Esophagus squamous epithelium (tissue), 5 donors: Measurements from ENCODE around the gene SLC9B2. TPM values are rescaled to one million over a fixed set of nuclear protein-coding genes. Genes with fewer than 3 reads are reported as not detected.

Experiments used
- DNase-seq: peaks from one replicate; lab custom pipeline; 2025; lab: John Stamatoyannopoulos, UW
- H3K27ac ChIP-seq, 4 donors: fragments of 200-600 bp; sonication (generic); one replicate each; pipeline ENCODE4 v1.5.1; 2016 to 2019; ENCODE audit warnings: mild to moderate bottlenecking in 1 of 4
- H3K27me3 ChIP-seq, 4 donors: fragments of 200-600 bp; sonication (generic); 1 replicate in 3 of 4; 2 replicates in 1 of 4; pipeline versions ENCODE4 v1.5.1 to v1.6.0; 2017 to 2021; ENCODE audit warnings: antibody characterized with exemption in 1 of 4
- H3K36me3 ChIP-seq, 3 donors: fragments of 200-600 bp; sonication (generic); one replicate each; pipeline ENCODE4 v1.5.1; 2016 to 2019
- H3K4me1 ChIP-seq, 3 donors: fragments of 200-600 bp; sonication (generic); one replicate each; pipeline ENCODE4 v1.5.1; 2017 to 2019
- H3K4me3 ChIP-seq, 4 donors: fragments of 200-600 bp; sonication (generic); 1 replicate in 3 of 4; 2 replicates in 1 of 4; pipeline ENCODE4 v1.5.1; 2016 to 2019; ENCODE audit warnings: mild to moderate bottlenecking in 2 of 4, moderate library complexity in 1 of 4
- H3K9me3 ChIP-seq, 3 donors: fragments of 200-600 bp; sonication (generic); one replicate each; pipeline ENCODE4 v1.5.1; 2016 to 2019
- POLR2A ChIP-seq, 4 donors: fragments of 450-650 bp; IDR thresholded peaks; one replicate each; pipeline ENCODE4 v1.6.1; 2017; ENCODE audit warnings: antibody characterized with exemption in 4 of 4, mild to moderate bottlenecking in 4 of 4, moderate library complexity in 3 of 4
- WGBS, 2 donors: methylation state at CpG; one replicate each; pipeline ENCODE4 v1.1.5; 2018; 5-methylcytosine and 5-hydroxymethylcytosine counted together
- intact Hi-C: fragments of 100-400 bp; cut with DNase I; formaldehyde crosslinking; loops from one replicate; pipeline ENCODE4 v1.15.0; 2022
- total RNA-seq, 4 donors: library from RNA; depleted of rRNA; stranded (reverse); fragments of >200 nt; gene quantifications; one replicate each; pipeline ENCODE4 v1.1.0, GENCODE V29; 2016
- TF ChIP-seq, protein P1 (sequence below), 6 experiments: fragments of 450-650 bp in 4 of 6; fragments of 200-600 bp in 2 of 6; sonication (generic) in 2 of 6; IDR thresholded peaks; one replicate each; pipeline ENCODE4 v1.5.1; 2016 to 2019; ENCODE audit warnings: antibody characterized with exemption in 6 of 6, mild to moderate bottlenecking in 4 of 6, moderate library complexity in 4 of 6
- donor health status: DM: yes; HTN: yes; CAD: no.

The SLC9B2 gene
- total RNA-seq, 4 donors from 2014 or later = 5.0 to 12.6 (median 8.9) TPM

DNA sequence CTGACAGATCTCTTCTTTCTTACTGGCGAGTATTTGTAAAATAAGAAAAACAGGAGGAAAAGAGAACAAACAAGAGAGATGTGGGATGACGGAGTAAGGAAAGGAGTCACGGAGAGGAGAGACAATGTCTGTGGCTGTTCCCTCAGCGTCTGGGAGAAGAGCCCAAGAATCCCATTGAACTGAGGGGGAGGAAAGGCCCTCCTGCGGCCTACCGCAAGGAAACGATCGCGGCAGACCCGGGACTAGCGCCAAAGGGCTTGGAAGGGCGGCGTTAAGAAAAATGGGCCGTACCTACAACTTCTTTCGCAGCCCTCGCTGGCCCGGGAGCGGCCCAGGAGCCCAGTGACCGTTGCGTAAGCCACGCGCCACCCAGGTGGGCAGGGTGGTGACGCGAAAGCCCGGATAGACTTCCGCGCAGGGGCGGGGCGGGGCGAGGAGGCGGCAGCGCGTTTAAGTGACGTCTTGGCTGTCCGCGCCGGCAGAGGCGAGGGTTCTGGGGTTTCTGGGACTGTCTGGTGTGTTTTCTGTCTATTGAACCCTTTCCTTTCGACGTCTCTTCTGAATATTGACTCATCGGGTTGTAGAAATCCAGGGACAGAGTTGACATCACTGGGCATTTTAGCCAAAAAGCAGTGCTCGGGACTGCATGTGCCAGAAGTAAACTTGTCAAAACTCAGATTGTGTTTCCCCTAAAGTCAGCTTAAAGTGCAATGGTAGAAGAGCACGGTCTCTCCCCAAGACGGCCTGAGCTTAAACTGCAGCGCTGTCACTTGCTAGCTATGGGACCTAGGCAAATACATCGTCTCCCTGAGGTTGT, 57.0 kb downstream of the SLC9B2 start, which contains the start of gene SLC9B1:
Gene SLC9B1 (minus strand): TSS at position 398 of the 817 bp plus-strand sequence. CDS start 27,994 bp downstream, outside the sequence.
- intact Hi-C loops = no loop called here
- WGBS, 2 donors = 1 to 6% methylated on average over 34 to 41 of the region's 46 CpGs
- H3K9me3 ChIP-seq = no peaks in the 10 kb centered on the region
- peak within 1 kb of the TSS; percentile 90 to 94 (median 92) for H3K27ac ChIP-seq
- TF ChIP-seq, protein P1, sequence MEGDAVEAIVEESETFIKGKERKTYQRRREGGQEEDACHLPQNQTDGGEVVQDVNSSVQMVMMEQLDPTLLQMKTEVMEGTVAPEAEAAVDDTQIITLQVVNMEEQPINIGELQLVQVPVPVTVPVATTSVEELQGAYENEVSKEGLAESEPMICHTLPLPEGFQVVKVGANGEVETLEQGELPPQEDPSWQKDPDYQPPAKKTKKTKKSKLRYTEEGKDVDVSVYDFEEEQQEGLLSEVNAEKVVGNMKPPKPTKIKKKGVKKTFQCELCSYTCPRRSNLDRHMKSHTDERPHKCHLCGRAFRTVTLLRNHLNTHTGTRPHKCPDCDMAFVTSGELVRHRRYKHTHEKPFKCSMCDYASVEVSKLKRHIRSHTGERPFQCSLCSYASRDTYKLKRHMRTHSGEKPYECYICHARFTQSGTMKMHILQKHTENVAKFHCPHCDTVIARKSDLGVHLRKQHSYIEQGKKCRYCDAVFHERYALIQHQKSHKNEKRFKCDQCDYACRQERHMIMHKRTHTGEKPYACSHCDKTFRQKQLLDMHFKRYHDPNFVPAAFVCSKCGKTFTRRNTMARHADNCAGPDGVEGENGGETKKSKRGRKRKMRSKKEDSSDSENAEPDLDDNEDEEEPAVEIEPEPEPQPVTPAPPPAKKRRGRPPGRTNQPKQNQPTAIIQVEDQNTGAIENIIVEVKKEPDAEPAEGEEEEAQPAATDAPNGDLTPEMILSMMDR (IDR thresholded peaks at IDR 0.05) = peak in 1 of 6 experiments; percentile 22
- peak in 3 of 4 donors; percentile 69 to 84 (median 84) for TF ChIP-seq POLR2A (IDR thresholded peaks at IDR 0.05)
- DNase-seq = peak; percentile 71
- H3K4me1 ChIP-seq = peaks cover 0 to 18% (median 6%) of the 10 kb centered on the region in 3 donors
- peak within 1 kb of the TSS; percentile 38 to 70 (median 53) for H3K4me3 ChIP-seq
- H3K27me3 ChIP-seq = no peaks in the 10 kb centered on the region
- H3K36me3 ChIP-seq = no peaks in the 10 kb centered on the region

DNA sequence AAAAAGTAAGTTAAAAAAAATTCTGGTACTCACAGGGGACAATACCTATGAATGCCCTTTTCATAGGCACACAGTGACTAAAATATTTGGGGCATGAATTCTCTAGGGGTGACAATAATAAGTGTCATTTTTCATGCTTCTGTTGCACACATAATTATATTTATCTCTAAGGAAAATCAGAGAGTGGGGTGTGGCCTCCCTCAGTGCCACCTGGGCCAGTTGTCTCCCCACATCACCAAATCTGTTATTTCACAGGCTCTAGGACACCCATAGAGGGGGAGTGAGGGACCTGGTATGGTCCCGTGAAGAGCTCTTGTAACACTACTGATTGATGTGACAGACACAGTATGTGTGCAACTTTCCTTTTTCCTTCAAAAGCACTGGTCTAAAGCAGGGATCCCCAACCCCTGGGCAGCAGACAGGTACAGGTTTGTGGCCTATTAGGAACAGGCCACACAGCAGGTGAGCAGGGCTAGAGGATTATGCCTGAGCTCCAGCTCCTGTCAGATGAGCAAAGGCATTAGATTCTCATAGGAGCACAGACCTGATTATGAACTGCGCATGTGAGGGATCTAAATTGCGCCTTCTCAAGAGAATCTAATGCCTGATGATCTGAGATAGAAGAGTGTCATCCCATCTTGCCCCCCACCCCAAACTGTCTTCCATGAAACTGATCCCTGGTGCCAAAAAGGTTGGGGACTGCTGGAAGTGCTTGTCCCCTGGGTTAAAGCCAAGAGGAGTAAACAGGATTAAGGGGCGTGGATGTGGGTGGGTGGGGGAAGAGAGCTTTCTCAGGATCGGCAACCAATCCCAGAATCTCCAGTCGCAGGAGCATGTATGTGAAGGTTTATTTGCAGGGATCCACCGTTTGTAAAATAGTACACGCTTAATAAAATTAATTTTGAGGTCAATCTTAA, 57.9 kb downstream of the SLC9B2 start:
- intact Hi-C loops = no loop called here
- H3K4me3 ChIP-seq = peak overlapping the region; percentile 38 to 70 (median 53)
- TF ChIP-seq, protein P1 (IDR thresholded peaks at IDR 0.05) = no peak
- TF ChIP-seq POLR2A (IDR thresholded peaks at IDR 0.05) = no peak

DNA sequence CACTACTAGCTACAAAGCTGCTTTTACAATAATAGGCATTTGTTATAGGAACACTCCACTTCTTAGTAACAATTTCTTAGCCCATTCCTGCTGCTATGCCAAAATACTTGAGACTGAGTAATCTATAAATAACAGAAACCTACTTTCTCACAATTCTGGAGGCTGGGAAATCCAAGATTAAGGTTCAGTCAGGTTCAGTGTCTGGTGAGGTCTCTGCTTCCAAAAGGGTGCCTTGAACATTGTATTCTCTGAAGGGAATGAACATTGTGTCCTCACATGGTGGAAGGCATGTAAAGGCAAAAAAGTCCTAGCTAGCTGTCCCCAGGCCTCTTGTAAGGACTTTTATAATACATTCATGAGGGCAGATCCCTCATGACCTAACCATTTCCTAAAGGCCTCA, 64.0 kb downstream of the SLC9B2 start:
- H3K4me1 ChIP-seq = peaks cover 0 to 17% (median 10%) of the 10 kb centered on the region in 3 donors
- no peak for DNase-seq
- no peaks in the 10 kb centered on the region for H3K36me3 ChIP-seq
- no peaks in the 10 kb centered on the region for H3K9me3 ChIP-seq
- intact Hi-C loops = loop anchor here (5.0 kb wide), 1 partner anchor 665 kb away; the partner anchor contains the start of gene SLC39A8
- no peaks in the 10 kb centered on the region for H3K27me3 ChIP-seq
- peak overlapping the region in 3 of 4 donors; percentile 51 to 77 (median 53) for H3K27ac ChIP-seq
- TF ChIP-seq POLR2A (IDR thresholded peaks at IDR 0.05) = no peak
- TF ChIP-seq, protein P1 (IDR thresholded peaks at IDR 0.05) = no peak
- no peak overlapping the region for H3K4me3 ChIP-seq

More for the DNA sequence above, 57.9 kb downstream of the SLC9B2 start:
- Histone ChIP-seq H3K27me3 (no peaks in the 10 kb centered on the region), H3K4me1 (peaks cover 0 to 18% (median 6%) of the 10 kb centered on the region in 3 donors), H3K36me3 (no peaks in the 10 kb centered on the region), H3K9me3 (no peaks in the 10 kb centered on the region), H3K27ac (peak overlapping the region; percentile 90 to 94 (median 92))
- 34 to 40% methylated on average over 7 to 8 of the region's 8 CpGs for WGBS, 2 donors
- DNase-seq = no peak

DNA sequence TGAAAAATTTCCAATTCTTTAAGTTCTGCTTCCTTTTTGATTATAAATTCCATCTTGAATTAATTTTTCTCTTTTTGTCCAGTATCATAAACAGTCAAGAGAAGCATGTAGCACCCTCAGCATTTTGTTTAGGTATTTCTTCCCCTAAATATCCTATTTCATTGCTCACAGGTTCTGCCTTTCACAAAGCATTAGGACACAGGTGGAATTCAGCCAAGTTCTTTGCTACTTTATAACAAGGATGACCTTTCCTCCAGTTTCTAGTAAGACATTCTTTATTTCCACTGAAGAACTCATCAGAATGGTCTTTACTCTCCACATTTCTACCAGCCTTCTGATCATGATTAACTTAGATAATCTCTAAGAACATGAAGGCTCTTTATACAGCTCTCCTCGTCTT, 64.5 kb downstream of the SLC9B2 start:
- no peak overlapping the region for H3K4me3 ChIP-seq
- 70 to 86% methylated on average over 1 of the region's 1 CpG for WGBS, 2 donors
- peak overlapping the region in 3 of 4 donors; percentile 51 to 77 (median 53) for H3K27ac ChIP-seq
- no peaks in the 10 kb centered on the region for H3K27me3 ChIP-seq
- intact Hi-C loops = loop anchor here (5.0 kb wide), 1 partner anchor 665 kb away; the partner anchor contains the start of gene SLC39A8
- H3K9me3 ChIP-seq = no peaks in the 10 kb centered on the region
- no peak for DNase-seq
- TF ChIP-seq, protein P1 (IDR thresholded peaks at IDR 0.05) = no peak
- TF ChIP-seq POLR2A (IDR thresholded peaks at IDR 0.05) = no peak
- H3K4me1 ChIP-seq = peaks cover 0 to 17% (median 10%) of the 10 kb centered on the region in 3 donors
- no peaks in the 10 kb centered on the region for H3K36me3 ChIP-seq
